Right lobe of liver (tissue), 6 donors: ENCODE measurements around the gene LCP1. TPM values are rescaled to one million over a fixed set of nuclear protein-coding genes. Genes with fewer than 3 reads are reported as not detected.

Experiments
- ATAC-seq, 4 donors: fragments of 200-7000 bp; cut with Tn5 transposase; one replicate each; pipeline ENCODE4 v1.9.1; 2020; ENCODE audit warnings: mild to moderate bottlenecking in 4 of 4, moderate library complexity in 4 of 4
- DNase-seq, 3 donors: peaks; one replicate each; pipeline ENCODE4 v3.0.0-alpha.2; 2020
- H3K27ac ChIP-seq, 3 donors: fragments of 200-600 bp; one replicate each; pipeline ENCODE4 v1.8.0; 2022
- H3K27me3 ChIP-seq, 2 donors: fragments of 200-600 bp; one replicate each; pipeline ENCODE4 v1.8.0; 2022
- H3K36me3 ChIP-seq, 4 donors: fragments of 200-600 bp; sonication (generic) in 1 of 4; one replicate each; pipeline versions ENCODE4 v1.5.1 to v1.8.0; 2017 to 2022; ENCODE audit warnings: control low read depth in 1 of 4
- H3K4me1 ChIP-seq, 4 donors: fragments of 200-600 bp; sonication (generic) in 1 of 4; one replicate each; pipeline versions ENCODE4 v1.5.1 to v1.8.0; 2017 to 2022; ENCODE audit warnings: control low read depth in 1 of 4
- H3K4me3 ChIP-seq, 3 donors: fragments of 200-600 bp; one replicate each; pipeline ENCODE4 v1.8.0; 2022
- H3K9me3 ChIP-seq, 4 donors: fragments of 200-600 bp; sonication (generic) in 1 of 4; one replicate each; pipeline versions ENCODE4 v1.5.1 to v1.8.0; 2017 to 2022; ENCODE audit warnings: control low read depth in 1 of 4
- POLR2A ChIP-seq: fragments of 450-650 bp; IDR thresholded peaks from one replicate; pipeline ENCODE4 v1.6.1; 2017; ENCODE audit warnings: antibody characterized with exemption, mild to moderate bottlenecking
- WGBS: methylation state at CpG from one replicate; pipeline ENCODE4 v1.1.6; 2018; ENCODE audit warnings: low coverage, low lambda C conversion rate; ENCODE audit not compliant: insufficient coverage; ENCODE audit errors: missing lambda C conversion rate; 5-methylcytosine and 5-hydroxymethylcytosine counted together
- intact Hi-C, 2 donors: fragments of 100-400 bp; cut with DNase I; formaldehyde crosslinking; loops; one replicate each; pipeline versions ENCODE4 v1.11.2 to v1.14.1; 2022
- total RNA-seq, 6 experiments: library from RNA; depleted of rRNA in 2 of 6; stranded (reverse); fragments of >200 nt in 2 of 6; fragmentation: NEBNext Ultra II Directional in 3 of 6; extraction: Animal tissue kit (Norgen Biotek cat#: 25700) in 3 of 6; gene quantifications; one replicate each; pipeline versions ENCODE4 v1.1.0 to v1.2.4, GENCODE V29; 2016 to 2023
- TF ChIP-seq, protein P1 (sequence below), 4 donors: fragments of 200-600 bp in 3 of 4; fragments of 450-650 bp in 1 of 4; IDR thresholded peaks; one replicate each; pipeline versions ENCODE4 v1.5.1 to v1.8.0; 2016 to 2022; ENCODE audit warnings: antibody characterized with exemption in 4 of 4, mild to moderate bottlenecking in 2 of 4
- donor health status: DM: no; HTN: yes; CAD: no.
- donor health status: DM: no; HTN: no; CAD: no.
- donor health status: DM: no; HTN: no; CAD: no.
- donor health status: DM: no; HTN: yes; CAD: no.
- donor health status: DM: no; HTN: yes; CAD: no.

Gene LCP1
- total RNA-seq, 6 experiments from 2014 or later: 19.7 to 58.1 (median 22.8) TPM

DNA sequence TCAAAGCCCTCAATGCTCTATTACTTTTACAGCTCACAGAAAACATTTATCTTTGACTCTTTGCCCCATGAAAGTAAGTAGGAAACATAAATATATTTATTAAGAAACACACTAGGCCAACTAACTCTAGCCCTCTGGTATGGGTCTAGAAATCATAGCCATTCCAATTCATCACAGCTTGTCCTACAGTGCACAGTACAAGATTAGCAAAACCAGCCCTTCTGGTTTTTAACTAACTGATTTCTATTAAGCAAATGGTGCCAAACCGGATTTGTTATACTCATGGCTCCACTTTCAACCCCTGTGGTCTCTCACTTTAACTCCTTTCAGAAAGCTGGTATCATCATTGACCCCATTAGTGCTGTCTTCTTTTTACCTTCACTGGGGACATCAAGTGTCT lies 24.2 kb upstream of the LCP1 start:
- Histone ChIP-seq H3K9me3 (no peaks in the 10 kb centered on the region), H3K27me3 (no peaks in the 10 kb centered on the region), H3K36me3 (no peaks in the 10 kb centered on the region), H3K4me1 (no peaks in the 10 kb centered on the region), H3K4me3 (no peak overlapping the region), H3K27ac (no peak overlapping the region)
- WGBS: 69% methylated on average over 1 of the region's 1 CpG
- ATAC-seq: no peak
- DNase-seq: no peak
- TF ChIP-seq POLR2A: no peak
- TF ChIP-seq, protein P1, sequence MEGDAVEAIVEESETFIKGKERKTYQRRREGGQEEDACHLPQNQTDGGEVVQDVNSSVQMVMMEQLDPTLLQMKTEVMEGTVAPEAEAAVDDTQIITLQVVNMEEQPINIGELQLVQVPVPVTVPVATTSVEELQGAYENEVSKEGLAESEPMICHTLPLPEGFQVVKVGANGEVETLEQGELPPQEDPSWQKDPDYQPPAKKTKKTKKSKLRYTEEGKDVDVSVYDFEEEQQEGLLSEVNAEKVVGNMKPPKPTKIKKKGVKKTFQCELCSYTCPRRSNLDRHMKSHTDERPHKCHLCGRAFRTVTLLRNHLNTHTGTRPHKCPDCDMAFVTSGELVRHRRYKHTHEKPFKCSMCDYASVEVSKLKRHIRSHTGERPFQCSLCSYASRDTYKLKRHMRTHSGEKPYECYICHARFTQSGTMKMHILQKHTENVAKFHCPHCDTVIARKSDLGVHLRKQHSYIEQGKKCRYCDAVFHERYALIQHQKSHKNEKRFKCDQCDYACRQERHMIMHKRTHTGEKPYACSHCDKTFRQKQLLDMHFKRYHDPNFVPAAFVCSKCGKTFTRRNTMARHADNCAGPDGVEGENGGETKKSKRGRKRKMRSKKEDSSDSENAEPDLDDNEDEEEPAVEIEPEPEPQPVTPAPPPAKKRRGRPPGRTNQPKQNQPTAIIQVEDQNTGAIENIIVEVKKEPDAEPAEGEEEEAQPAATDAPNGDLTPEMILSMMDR (IDR thresholded peaks at IDR 0.05): no peak
- intact Hi-C loops: no loop called here

DNA sequence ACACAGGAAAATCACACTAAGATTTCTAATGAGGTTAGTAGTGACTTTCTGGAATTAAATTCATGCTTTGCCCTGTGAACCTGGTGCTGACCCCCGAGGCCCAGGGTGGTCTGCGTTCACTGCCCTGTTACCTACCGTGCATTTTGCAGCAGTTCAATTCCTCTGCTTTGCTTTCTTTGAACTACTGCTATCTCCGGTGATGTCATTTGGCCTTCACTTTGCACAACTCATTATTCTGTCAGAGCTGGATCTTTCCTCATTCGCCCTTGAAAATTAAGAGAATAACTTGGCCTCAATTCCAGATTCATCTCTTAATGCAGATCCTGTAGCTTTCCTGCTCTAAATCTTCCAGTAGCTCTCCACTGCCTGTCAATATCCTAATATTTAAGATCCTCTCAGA lies 21.0 kb upstream of the LCP1 start:
- H3K4me1 ChIP-seq: no peaks in the 10 kb centered on the region
- H3K9me3 ChIP-seq: no peaks in the 10 kb centered on the region
- H3K4me3 ChIP-seq: no peak overlapping the region
- no peak overlapping the region for H3K27ac ChIP-seq
- TF ChIP-seq, protein P1 (IDR thresholded peaks at IDR 0.05): no peak
- no peak for TF ChIP-seq POLR2A
- 74% methylated on average over 5 of the region's 5 CpGs for WGBS
- intact Hi-C loops: no loop called here
- DNase-seq (no peak), ATAC-seq (no peak)
- H3K27me3 ChIP-seq: no peaks in the 10 kb centered on the region
- H3K36me3 ChIP-seq: no peaks in the 10 kb centered on the region

DNA sequence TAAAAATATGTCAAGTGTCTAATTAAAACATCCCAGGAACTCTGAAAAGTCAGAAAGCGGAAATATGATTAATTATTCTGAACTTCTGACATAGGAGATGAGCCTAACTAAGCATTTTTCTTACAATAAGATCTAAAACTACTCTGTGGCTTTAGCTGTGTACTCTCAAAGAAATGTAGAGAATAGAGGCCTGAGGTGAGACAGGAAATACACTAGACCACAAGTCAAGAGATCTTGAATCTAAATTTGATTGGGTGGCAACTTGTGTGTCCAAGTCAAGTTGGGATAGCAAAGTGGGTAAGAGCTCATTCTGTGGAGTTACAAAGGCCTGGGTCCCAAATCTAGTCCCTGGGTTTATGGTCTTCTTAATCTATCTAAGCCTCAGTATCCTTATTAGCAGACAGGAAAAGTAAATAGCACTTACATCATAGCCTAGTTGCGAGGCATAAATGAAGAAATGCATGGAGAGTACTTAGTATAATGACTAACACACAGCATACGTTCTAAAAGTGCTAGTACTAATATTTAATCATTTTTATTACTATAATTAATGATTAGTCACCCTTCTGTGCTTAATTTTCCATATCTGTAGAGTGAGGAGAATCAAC lies 20.3 kb upstream of the LCP1 start:
- 71% methylated on average over 3 of the region's 3 CpGs for WGBS
- no peaks in the 10 kb centered on the region for H3K27me3 ChIP-seq
- H3K27ac ChIP-seq: no peak overlapping the region
- intact Hi-C loops: no loop called here
- H3K36me3 ChIP-seq: no peaks in the 10 kb centered on the region
- no peaks in the 10 kb centered on the region for H3K9me3 ChIP-seq
- no peak for DNase-seq
- no peak overlapping the region for H3K4me3 ChIP-seq
- no peak for TF ChIP-seq POLR2A
- H3K4me1 ChIP-seq: no peaks in the 10 kb centered on the region
- ATAC-seq: no peak

DNA sequence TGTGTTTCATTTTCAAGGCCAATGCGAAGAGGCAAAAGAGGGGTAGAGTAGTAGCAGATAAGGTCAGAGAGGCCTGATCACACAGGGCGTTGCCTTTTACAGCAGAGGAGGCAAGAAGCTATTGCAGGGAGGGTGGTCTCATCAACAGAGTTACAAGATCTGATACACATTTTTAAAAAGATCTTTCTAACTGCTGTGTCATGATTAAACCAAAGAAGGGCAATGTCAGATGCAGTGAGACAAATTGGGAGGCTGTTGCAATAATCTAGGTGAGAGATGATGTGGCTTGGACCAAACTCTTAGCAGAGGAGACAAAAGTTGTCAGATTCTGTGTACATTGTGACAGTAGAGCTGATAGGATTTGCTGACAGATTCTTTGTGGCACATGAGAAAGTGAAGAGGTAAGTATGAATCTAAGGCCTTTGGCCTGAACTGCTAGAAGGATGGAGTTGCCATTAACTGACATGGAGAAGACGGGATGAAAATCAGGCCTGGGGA lies 16.8 kb upstream of the LCP1 start:
- H3K27ac ChIP-seq: no peak overlapping the region
- no peaks in the 10 kb centered on the region for H3K4me1 ChIP-seq
- WGBS: 83% methylated on average over 2 of the region's 3 CpGs
- H3K27me3 ChIP-seq: no peaks in the 10 kb centered on the region
- no peak overlapping the region for H3K4me3 ChIP-seq
- no peak for DNase-seq
- no peak for ATAC-seq
- TF ChIP-seq, protein P1 (IDR thresholded peaks at IDR 0.05): no peak
- TF ChIP-seq POLR2A: no peak
- intact Hi-C loops: no loop called here
- no peaks in the 10 kb centered on the region for H3K36me3 ChIP-seq
- H3K9me3 ChIP-seq: no peaks in the 10 kb centered on the region

DNA sequence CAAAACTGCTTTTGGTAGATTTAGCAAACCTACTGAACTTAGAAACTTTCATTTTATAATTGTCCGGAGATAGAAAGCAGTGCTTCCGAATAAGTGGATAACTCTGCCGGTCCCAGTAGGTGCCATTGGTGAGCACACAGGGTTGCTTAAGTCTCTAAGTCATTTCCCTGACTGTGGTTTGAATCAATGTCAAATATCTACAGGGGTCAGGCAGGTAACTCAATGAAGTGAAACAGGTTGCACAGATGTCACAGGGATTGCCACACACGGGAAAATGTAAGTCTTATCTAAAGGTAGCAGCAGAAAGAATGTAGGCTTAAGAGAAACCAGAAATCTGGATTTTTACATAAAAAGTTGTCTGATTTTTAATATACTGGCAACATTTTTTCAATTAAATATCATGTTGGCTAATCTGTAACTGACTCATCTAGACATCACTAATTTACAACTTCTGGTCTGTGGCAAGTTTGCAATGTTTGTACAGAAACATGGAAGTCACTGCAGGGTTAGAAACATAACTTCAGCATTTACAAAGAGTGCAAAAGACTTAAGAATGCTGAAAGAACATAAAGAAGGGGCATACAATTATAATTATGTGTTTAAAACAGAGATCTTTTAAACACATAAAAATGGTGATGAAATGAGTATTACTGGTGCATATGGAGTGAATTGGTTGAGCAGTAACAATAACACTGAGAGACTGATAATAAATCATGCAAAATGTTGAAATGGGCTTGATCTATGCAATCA lies 15.5 kb upstream of the LCP1 start:
- no peaks in the 10 kb centered on the region for H3K9me3 ChIP-seq
- H3K27ac ChIP-seq: no peak overlapping the region
- 43% methylated on average over 4 of the region's 4 CpGs for WGBS
- ATAC-seq (no peak), DNase-seq (no peak)
- H3K4me3 ChIP-seq: no peak overlapping the region
- intact Hi-C loops: no loop called here
- TF ChIP-seq, protein P1 (IDR thresholded peaks at IDR 0.05): no peak
- TF ChIP-seq POLR2A: no peak
- no peaks in the 10 kb centered on the region for H3K27me3 ChIP-seq
- H3K4me1 ChIP-seq: no peaks in the 10 kb centered on the region
- H3K36me3 ChIP-seq: no peaks in the 10 kb centered on the region
